CD4-positive, alpha-beta T cell treated with Interferon gamma for 1 hour (primary cell): Measurements from ENCODE around the gene PSME3IP1.
A peak's percentile ranks its signal among the peaks of the same experiment; 100 is the strongest.
"Not testable (repeated sequence)": the region's sequence is repeated elsewhere in the genome, so short reads cannot be mapped to it uniquely, and the experiment has no call there.

ENCODE experiments used
- DNase-seq: peaks from one replicate; pipeline ENCODE4 v3.0.0-alpha.2; 2020

Gene PSME3IP1, protein sequence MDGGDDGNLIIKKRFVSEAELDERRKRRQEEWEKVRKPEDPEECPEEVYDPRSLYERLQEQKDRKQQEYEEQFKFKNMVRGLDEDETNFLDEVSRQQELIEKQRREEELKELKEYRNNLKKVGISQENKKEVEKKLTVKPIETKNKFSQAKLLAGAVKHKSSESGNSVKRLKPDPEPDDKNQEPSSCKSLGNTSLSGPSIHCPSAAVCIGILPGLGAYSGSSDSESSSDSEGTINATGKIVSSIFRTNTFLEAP

DNA sequence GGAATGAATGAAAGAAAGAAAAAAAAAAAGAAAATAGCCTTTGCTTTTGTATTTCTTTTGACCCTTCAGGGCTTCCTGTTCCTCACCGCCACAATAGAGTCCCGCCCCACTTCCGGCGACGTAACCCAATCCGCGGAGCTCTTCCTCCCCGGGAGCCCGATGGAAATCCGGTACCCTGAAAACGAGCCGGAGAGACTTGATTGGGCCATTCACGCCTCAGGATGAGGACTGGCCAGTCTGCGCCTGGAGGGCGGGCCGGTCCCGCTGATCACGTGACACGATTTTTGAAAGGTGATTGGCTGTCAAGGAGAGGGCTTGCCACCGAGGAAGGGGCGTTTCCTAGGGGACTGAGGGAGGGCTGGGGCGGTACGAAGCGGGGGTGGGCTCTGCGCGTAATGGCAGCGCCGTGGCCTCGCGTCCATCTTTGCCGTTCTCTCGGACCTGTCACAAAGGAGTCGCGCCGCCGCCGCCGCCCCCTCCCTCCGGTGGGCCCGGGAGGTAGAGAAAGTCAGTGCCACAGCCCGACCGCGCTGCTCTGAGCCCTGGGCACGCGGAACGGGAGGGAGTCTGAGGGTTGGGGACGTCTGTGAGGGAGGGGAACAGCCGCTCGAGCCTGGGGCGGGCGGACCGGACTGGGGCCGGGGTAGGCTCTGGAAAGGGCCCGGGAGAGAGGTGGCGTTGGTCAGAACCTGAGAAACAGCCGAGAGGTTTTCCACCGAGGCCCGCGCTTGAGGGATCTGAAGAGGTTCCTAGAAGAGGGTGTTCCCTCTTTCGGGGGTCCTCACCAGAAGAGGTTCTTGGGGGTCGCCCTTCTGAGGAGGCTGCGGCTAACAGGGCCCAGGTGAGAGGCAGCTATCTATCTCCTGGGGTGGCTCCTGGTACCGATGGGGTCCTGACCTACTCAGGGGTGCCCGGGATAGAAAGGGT, at the start of gene PSME3IP1, which contains the start of gene RSPRY1:
TSS of gene PSME3IP1 (minus strand) at position 95 of the 927 bp plus-strand sequence. CDS start 12,185 bp downstream, outside the sequence.
TSS of gene RSPRY1 (plus strand) at position 385 of the 927 bp plus-strand sequence. CDS start 18,330 bp downstream, outside the sequence.
- DNase-seq = peak; percentile 99

DNA sequence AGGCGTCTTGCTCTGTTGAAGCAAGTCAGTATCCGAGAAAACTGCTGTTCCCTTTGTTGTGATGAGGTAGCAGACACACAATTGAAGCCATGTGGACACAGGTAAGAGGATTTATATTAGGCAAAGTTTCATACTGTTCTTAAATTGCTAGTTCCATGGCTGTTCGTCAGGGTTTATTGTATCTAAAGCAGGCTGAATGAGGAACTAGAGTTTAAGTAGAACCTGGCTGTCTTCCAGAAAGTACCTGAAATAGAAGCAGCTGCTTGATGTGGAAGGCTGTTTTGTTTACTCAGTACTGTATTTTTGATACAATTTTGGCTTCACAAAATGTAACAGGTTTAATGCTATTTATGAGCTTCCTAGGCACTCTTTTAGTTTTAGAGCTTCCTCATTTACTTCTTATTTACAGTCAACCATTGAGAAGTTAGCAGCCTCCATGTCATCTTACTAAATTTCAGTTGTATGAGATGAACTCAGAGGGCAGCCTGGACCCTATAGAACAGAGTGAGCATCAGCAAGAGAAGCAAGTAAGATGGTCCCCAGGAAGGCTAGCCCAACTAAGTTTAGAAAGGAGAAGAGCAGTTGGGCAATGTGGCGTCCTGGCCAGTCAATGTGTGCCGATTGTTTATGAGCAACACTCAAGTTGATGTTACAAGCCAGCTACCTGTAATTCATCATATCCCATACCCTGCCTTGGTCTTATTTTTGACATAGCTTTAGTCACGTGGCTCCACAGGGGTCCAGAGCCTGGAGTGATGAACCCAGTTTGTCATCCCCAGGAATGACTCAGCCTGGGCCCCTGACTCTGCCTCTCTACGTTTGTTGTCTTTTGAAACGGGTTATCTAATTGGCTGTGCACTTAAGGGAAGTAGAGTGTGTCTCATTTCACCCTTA, 49.5 kb upstream of the PSME3IP1 start:
- DNase-seq = peak; percentile 5

DNA sequence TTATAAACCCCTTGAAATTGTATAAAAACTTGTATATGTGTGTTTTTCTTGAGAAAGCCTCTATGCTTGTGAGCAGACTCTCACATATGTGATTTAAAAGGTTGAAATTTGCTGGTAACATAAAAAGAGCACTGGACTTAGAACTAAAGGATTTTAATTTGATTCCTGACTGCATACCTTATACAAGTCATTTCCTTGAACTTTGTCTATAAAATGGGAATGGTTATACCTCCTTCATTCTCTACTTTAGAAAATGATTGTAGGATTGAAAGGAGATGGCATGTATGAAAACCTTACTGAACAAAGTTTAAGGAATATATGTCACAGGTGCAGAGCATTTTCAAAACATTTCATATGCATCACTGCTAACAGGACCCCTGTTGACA, 48.9 kb upstream of the PSME3IP1 start:
- DNase-seq = no peak

DNA sequence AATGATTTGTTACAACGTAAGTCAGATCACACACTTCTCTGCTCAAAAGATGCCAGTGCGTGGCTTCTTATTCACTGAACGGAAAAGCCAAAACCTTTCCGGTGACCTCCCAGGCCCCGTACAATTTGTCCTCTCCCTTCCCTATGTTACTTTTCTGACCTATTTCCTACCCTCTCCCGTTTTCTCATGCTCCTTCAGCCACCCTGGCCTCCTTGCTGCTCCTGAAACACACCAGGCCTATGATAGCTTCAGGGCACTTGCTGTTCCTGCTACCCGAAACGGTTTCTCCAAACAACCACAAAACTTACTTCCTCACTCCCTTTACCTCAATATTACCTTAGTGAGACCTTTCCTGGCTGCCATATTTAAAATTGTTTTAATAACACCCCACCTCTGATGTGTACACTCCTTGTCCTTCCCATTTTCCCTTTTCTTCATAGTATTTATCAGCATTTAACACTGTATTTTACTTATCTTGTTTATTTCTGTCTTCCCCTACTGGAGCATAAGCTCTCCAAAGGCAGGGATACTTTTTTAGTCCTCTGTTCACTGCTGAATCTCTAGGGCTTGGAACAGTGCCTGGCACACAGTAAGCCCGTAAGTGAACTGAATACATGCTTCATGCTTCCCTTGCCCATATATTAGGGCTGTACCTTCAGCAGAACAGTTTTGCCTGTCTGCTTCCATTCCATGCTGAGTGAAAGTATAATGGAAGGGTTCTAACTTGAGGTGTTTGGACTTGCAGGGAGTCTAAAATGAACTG, 48.3 kb upstream of the PSME3IP1 start:
- DNase-seq = no peak

DNA sequence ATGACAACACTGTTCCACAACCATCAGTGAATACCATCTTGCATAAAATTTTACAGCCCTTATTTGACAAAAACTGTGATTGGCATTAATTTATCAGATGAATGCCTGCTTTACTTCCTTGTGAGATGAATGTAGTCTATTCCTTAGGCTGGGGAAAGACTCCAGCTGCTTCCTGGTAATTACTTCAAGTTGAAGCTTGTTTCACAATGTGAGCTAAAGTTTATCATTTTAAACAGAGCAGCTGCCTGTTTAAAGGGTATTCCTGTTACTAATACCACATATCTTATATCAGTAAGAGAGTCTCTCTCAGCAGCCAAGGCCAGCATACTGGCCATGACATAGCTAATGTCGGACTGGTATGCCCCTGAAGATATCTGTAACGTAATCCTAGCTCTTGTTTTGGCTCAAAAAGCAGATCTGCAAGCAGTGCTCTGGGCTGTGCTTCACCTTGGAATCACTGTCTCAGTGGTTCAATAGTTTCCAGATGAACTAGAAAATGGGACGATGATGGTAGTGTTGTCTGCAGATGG, 46.0 kb upstream of the PSME3IP1 start:
- no peak for DNase-seq

DNA sequence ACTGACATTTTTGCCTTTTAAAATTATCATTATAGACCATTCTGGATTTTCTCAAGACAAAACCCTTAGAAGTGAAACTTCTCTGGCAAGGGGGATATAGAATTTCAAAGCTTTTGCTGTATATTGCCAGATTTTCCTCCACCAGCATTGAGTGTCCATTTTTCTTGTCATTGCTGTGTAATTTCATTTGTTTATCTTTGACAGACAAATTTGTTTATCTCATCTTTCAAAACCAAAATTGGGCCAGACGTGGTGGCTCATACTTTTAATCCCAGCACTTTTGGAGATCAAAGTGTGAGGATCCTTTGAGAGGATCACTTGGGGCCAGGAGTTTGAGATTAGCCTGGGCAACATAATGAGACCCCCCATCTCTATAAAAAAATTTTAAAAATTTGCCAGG, 43.2 kb upstream of the PSME3IP1 start:
- DNase-seq = no peak

DNA sequence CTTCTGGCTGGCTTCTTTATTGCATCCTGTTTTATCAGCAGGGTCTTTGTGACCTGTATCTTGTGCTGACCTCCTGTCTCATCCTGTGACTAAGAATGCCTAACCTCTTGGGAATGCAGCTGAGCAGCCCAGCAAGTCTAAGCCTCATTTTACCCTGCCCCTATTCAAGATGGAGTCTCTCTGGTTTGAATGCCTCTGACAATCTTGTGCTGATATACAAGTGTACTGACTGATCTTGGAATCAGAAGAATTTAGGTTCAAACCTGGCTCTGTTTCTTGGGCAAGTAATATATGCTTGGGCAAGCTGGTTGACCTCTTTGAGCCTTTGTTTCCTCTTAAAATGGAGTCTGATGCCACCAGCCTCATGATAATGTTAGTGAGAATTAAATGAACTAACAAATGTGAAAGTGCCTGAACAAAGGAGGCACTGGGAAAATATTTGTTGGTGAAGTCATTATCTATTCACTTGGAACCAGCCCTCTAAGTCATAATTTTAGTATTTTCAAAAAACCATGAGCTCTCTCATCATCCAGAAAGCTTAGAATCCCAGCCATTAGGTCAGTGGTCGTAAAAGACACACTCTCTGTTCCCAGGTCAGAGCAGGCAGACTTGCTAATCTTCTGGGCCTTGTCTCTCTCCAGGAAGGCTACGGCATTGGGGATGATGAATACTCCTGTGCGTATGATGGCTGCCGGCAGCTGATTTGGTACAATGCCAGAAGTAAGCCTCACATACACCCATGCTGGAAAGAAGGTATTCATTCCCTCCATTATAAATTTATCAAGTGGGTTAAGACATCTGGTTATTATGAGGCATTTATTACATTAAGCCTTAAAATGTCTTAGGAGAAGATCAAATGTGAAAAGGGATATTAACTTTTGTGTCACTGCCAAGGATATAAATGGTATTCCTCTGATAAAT, 41.1 kb upstream of the PSME3IP1 start:
- no peak for DNase-seq

DNA sequence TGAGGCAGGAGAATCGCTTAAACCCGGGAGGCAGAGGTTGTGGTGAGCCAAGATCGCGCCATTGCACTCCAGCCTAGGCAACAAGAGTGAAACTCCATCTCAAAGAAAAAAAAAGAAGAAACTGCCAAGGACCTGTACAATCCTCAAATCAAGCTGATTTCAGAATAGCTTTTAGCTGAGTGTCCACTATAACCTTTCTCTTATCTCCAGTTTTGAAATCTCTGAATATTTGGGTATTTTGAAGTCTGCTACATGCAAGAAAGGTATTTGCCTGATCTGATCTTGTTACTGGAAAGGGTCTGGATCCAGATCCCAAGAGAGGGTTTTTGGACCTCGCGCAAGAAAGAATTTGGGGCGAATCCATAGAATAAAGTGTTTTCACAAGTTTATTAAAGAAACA, 40.1 kb upstream of the PSME3IP1 start:
- no peak for DNase-seq

DNA sequence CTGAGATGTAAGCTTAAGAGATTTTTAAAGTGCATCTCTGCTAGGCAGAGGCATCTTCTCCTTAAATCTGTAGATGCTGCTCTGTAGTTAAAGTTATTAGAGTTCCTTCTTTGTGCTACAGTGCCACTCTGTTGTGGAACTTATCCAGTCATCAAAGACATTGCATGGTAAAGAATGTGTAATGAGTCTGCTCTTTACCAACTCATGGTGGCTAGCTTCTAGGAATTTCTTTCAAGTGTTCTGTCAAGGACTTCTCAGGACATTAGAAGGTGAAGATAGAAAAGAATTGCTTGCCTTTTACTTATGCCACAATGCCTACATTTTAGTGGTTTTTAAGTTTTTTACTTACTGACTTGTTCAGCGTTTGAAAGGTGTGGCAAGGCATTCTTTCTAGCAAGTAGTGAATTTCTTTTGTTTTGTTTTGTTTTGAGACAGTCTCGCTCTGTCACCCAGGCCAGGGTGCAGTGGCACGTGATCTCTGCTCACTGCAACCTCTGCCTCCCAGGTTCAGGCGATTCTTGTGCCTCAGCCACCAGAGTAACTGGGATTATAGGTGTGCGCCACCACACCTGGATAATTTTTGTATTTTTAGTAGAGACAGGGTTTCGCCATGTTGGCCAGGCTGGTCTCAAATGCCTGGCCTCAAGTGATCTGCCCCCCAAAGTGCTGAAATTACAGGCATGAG, 39.0 kb upstream of the PSME3IP1 start:
- DNase-seq = no peak

DNA sequence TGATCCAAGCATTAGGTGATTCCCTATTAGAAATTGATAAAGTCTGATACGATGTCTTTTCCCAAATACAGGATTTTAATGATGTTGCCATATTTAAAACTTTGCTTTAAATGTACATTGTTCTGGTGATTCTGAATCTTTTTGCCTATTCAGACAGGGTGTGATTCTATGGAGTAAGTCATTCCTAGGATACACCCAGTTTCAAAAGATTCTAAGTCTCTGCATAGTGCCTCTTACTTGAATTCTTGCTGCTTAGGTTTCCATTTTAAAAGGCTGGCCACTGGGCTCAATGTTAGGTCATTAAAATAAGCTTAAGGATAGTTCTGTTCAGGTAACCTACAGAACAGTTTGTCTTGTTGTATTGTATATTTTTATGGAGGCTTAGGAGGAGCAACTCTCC, 37.2 kb upstream of the PSME3IP1 start:
- no peak for DNase-seq

DNA sequence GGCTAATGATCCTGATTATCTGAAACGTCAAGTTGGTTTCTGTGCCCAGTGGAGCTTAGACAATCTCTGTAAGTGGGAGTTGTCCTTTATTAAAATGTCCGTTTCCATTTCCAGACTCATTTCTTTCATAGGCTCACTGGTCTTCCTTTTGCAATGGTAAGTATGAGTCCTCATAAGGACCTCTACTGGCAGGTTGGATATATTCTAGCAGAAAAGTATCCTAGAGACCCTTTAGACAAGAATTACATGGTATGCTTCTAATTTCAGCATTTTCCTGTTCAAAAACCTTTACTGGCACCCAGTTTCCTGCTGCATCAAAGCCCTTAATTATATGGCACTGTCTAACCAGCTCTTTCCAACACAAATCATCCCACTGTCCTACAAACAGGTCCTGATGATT, 31.1 kb upstream of the PSME3IP1 start:
- no peak for DNase-seq

DNA sequence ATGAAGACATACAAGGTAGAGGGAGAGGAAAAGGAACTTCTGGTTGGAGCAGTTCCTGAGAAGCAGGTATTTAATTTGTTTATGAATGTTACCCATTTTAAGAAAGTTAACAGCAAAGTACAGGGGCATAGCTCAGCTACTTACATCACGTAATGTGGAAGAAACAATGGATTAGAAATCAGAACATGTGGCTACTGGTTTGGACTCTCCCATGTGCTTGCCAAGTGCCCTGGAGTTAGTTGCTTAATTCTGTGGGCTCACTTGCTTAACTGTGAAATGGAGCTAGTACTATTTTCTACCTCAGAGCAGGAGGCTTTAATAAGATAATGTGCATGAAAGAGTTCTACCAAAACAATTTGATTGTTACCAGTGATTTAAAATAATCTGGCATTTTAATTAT, 27.6 kb upstream of the PSME3IP1 start:
- DNase-seq = no peak

DNA sequence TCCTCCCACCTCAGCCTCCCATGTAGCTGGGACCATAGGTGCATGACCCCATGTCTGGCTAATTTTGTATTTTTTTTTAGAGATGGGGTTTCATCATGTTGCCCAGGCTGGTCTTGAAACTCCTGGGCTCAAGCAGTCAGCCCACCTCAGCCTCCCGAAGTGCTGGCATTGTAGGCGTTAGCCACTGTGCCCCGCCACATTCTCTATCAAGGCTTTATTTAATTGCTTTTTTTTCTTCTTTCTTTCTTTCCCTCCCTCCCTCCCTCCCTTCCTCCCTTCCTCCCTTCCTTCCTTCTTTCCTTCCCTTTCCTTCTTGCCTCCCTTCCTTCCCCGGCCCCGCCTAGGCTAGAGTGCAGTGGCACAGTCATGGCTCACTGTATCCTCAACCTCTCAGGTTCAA, 23.9 kb upstream of the PSME3IP1 start:
- no peak for DNase-seq

DNA sequence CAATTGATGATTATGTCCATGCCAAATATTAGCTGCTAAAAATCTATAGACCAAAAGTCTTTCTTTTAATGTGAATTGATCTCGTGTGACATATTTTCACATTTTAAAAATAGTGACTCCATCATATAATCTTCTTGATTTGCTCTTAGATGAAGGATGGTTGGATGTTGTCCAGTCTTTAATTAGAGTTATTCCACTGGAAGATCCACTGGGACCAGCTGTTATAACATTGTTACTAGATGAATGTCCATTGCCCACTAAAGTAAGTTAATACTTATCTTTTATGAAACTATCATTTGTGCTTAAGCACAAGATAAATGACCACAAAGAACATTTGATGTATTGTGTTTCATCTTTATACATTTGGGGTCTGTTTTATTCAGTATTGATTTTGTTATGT, 23.1 kb upstream of the PSME3IP1 start:
- DNase-seq = no peak

DNA sequence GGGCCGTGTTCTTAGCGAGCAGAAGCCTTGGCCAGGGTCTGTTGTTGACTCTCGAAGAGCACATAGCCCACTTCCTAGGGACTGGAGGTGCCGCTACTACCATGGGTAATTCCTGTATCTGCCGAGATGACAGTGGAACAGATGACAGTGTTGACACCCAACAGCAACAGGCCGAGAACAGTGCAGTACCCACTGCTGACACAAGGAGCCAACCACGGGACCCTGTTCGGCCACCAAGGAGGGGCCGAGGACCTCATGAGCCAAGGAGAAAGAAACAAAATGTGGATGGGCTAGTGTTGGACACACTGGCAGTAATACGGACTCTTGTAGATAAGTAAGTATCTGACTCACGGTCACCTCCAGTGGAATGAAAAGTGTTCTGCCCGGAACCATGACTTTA, 18.8 kb upstream of the PSME3IP1 start:
- DNase-seq = no peak

DNA sequence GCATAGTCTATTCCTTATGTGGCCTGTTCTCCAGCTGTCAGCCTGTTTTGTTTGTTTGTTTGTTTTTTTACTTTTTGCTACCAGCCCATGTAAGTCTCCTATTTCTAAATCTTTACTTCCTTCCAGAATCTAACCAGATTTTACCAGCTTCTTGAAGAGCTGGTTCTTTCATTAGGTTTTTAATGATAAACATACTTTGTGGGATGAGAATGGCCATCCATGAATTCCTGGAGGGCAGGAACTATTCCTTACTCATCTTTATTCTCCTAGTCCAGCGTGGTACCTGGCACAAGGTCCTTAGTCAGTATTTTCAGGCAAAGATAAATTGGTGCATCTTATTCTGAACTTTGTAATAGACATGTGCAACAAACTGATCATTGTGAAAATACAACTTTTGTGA, 17.6 kb upstream of the PSME3IP1 start:
- DNase-seq = no peak

DNA sequence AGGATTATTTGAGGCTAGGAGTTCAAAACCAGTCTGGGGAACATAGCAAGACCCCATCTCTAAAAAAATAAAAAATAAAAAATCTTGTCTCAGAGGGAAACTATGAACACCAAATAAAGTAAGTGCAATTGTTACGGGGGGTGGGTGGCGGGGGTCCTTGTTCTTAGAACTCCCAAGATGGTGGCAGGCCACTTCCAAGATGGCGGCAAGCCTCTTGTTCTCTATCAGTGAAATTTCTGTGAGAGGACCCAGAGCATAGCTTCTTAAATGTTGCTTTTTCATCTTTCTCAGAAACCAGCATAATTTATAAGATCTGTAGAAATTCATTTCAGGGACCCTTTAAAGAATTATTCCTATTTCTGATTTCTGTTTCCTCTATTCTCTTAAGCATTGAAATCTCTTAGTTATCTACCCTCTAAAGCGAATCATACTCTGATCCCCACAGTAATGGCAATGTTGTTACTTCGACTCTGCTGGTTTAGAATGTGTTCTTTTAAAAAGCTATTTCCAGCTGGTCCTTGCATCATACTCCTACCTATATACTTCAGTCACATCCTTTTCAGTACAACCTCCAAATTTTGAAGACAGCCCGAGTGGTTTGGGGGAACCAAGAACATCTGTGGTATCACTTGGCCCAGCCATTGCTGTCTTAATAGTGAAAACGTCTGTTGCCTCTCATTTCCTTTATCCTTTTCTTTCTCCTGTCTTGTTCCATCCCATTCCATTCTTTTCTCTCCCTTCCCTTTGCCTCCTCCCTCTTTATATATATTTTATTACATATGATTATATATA, 16.5 kb upstream of the PSME3IP1 start:
- no peak for DNase-seq

DNA sequence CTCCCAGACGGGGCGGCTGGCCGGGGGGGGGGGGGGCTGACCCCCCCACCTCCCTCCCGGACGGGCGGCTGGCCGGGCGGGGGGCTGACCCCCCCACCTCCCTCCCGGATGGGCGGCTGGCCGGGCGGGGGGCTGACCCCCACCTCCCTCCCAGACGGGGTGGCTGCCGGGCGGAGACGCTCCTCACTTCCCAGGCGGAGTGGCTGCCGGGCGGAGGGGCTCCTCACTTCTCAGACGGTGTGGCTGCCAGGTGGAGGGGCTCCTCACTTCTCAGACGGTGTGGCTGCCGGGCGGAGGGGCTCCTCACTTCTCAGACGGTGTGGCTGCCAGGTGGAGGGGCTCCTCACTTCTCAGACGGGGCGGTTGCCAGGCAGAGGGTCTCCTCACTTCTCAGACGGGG, 15.1 kb upstream of the PSME3IP1 start:
- DNase-seq = not testable (repeated sequence)

DNA sequence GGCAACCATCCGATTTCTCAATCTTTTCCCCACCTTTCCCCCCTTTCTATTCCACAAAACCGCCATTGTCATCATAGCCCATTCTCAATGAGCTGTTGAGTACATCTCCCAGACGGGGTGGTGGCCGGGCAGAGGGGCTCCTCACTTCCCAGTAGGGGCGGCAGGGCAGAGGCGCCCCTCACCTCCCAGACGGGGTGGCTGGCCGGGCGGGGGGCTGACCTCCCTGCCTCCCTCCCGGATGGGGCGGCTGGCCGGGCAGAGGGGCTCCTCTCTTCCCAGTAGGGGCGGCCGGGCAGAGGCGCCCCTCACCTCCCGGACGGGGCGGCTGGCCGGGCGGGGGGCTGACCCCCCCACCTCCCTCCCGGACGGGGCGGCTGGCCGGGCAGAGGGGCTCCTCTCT, 14.5 kb upstream of the PSME3IP1 start:
- DNase-seq = not testable (repeated sequence)
